Erythroblast (primary cell): Measurements from ENCODE around the gene UBE3D.
"Not testable (repeated sequence)": the region's sequence is repeated elsewhere in the genome, so short reads cannot be mapped to it uniquely, and the experiment has no call there.

Experiments used
- DNase-seq, 2 experiments: peaks; one replicate each; lab custom pipeline; 2025; lab: John Stamatoyannopoulos, UW
- GATA1 ChIP-seq: IDR thresholded peaks from 2 replicates; pipeline ENCODE4 v1.6.1; 2011; ENCODE audit warnings: low read depth, mild to moderate bottlenecking, control low read depth, low read length, moderate library complexity
- POLR2A ChIP-seq: IDR thresholded peaks from 2 replicates; pipeline ENCODE4 v1.6.1; 2011; ENCODE audit warnings: mild to moderate bottlenecking, low read length

Gene UBE3D

GRCh38 chr6:82870582-82871172 lies 195.0 kb downstream of the UBE3D start:
- DNase-seq, result no peak
- TF ChIP-seq POLR2A (no peak), GATA1 (no peak)

DNA sequence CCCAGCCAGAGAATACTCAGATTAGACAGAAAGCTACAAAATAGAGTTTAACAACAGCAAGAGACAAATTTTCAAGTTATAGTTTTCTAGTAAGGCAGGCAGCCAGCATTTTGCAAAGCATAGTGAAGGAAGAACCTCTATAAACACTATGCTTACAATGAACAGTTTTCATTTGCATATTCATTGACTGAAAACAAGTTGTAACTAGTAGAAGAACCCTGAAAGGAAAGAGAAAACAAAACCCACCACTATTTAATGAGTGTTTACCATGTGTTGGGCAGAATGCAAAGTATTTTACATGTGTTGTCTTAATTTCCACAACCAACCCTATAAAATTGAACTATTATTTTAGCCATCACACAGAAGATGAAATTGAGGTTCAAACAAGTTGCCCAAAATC lies 196.1 kb downstream of the UBE3D start:
- TF ChIP-seq GATA1 (no peak), POLR2A (no peak)
- DNase-seq, result no peak

GRCh38 chr6:82867946-82868345 lies 197.7 kb downstream of the UBE3D start:
- TF ChIP-seq POLR2A (no peak), GATA1 (no peak)
- no peak for DNase-seq

- TF ChIP-seq GATA1 (no peak), POLR2A (no peak)
- no peak for DNase-seq
These were observed 199.2 kb downstream of the UBE3D start for GRCh38 chr6:82866446-82866845.

DNA sequence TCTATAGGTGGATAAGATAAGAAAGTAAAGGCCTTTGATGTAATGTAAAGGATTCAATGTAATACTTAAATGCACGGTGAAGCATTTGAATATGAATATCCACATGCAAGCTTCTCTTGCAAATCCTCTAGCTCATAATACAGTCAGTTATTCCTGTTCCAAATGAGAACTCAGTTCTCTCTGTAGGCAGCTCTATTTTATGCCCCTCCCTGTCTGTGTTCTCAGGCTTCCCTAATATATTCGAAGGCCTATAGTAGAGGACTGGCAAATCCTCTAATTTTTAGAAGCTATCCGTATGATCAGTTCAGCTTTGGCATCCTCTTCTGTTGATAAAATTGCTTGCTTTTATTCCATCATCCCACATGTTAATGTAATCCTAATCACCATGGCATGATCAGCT lies 200.2 kb downstream of the UBE3D start:
- no peak for DNase-seq
- no peak for TF ChIP-seq POLR2A
- no peak for TF ChIP-seq GATA1

- no peak for DNase-seq
- TF ChIP-seq GATA1 (no peak), POLR2A (no peak)
These were observed 201.9 kb downstream of the UBE3D start for GRCh38 chr6:82863781-82864180.

DNA sequence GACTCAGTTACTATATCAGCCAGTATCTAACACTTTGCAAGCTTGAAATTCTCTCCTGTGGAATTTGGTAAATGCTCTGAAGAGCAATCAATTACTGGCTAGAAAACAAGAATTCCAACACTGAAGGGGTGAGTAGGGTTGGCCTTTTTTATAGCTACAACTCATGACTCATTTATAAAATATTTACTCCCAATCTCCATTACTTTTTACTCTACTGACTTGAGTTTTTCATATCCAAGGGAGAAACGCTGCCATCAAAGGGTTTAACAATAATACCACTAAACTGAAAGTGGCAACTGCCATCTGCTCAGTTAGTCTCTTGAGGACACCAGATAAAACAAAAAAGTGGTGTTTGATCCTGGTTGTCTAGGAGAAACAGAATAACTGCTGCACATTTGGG lies 203.1 kb downstream of the UBE3D start:
- TF ChIP-seq GATA1, result no peak
- TF ChIP-seq POLR2A, result no peak
- no peak for DNase-seq

- TF ChIP-seq POLR2A, result no peak
- no peak for TF ChIP-seq GATA1
- no peak for DNase-seq
These were observed 204.5 kb downstream of the UBE3D start for GRCh38 chr6:82861121-82861520.

GRCh38 chr6:82856077-82856476 lies 209.6 kb downstream of the UBE3D start:
- not testable (repeated sequence) for DNase-seq

GRCh38 chr6:82852904-82853303 lies 212.7 kb downstream of the UBE3D start:
- DNase-seq, result not testable (repeated sequence)

DNA sequence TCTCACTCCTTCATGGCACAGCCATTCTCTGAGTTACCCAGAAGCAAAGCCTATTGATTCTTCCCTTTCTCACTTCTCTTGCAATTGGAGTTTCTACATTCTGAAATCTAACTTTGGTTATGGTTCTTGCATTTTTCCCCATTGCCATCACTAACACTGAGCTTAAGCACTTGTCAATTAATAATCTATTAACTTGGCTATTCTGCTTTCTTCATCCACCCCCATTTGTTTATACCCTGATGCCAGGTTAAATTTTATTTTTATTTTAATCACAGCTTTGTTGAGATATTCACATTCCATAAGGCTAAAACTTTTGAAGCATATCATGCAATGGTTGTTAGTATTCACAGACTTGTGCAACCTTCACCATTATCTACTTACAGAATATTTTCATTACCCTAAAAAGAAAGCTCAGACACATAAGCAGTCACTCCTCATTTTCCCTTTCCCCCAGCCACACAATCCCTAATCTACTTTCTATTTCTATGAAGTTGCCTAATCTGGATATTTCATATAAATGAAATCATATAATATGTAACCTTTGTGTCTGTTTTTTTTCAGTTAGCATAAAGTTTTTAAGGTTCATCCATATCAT lies 222.3 kb downstream of the UBE3D start:
- no peak for DNase-seq
- TF ChIP-seq POLR2A (no peak), GATA1 (no peak)

- TF ChIP-seq POLR2A (no peak), GATA1 (no peak)
- no peak for DNase-seq
These were observed 222.9 kb downstream of the UBE3D start for GRCh38 chr6:82842721-82843120.
